ENCODE measurements around the gene TMEM175.

Gene TMEM175

GRCh38 chr4:886244-886643, 46.0 kb upstream of the TMEM175 start:
- no peak overlapping the region for H3K27ac ChIP-seq
- no peak for TF ChIP-seq CTCF (conservative IDR thresholded peaks at IDR 0.05)

DNA sequence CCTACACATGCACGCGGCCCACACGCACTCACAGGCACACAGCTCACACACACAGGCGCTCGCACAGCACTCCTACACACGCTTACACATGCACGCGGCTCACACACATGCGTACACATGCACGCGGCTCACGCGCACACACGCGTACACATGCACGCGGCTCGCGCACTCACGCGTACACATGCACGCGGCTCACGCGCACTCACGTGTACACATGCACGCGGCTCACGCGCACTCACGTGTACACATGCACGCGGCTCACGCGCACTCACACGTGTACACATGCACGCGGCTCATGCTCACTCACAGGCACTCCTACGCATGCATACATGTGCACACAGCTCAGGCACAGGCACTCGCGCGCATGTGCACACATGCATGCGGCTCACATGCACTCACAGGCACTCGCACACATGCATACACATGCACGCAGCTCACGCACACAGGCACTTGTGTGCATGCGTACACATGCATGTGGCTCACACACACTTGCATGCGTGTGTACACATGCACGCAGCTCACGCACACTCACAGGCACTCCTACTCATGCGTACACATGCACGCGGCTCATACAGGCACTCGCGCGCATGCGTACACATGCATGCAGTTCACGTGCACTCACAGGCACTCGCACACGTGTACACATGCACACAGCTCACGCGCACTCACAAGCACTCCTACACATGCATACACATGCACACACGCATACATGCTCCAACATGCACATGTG, 45.1 kb upstream of the TMEM175 start:
- H3K27ac ChIP-seq, result no peak overlapping the region
- TF ChIP-seq CTCF (conservative IDR thresholded peaks at IDR 0.05), result no peak

GRCh38 chr4:888029-888428, 44.2 kb upstream of the TMEM175 start:
- TF ChIP-seq CTCF (conservative IDR thresholded peaks at IDR 0.05), result no peak
- no peak overlapping the region for H3K27ac ChIP-seq

- H3K27ac ChIP-seq, result no peak overlapping the region
- TF ChIP-seq CTCF (conservative IDR thresholded peaks at IDR 0.05), result no peak
Observed at GRCh38 chr4:889516-889915, 42.7 kb upstream of the TMEM175 start.

- TF ChIP-seq CTCF (conservative IDR thresholded peaks at IDR 0.05), result no peak
- no peak overlapping the region for H3K27ac ChIP-seq
Observed at GRCh38 chr4:890036-890695, 42.1 kb upstream of the TMEM175 start.

- no peak overlapping the region for H3K27ac ChIP-seq
- 0 out of 2 replicates have a peak, but pooled peaks have one; percentile 27 for TF ChIP-seq CTCF (conservative IDR thresholded peaks at IDR 0.05)
Observed at GRCh38 chr4:891747-892146, 40.5 kb upstream of the TMEM175 start.

DNA sequence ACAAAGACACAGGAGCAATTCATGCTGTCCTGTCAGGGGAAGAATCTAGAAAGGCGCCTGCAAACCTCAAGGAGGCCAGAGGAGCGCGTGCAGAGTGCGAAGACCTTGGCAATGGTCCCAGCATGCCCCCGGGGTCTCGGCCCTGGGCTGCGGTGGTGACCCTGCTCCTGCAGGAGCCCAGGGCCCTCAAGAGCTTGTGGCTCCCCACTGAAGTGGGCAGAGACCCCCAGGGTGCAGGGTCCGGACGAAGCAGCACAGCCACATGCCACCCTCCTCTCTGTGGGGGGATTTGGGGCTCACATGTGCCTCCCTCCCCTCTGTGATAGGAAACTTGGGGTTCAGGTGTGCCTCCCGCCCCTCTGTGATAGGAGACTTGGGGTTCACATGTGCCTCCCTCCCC, 39.5 kb upstream of the TMEM175 start:
- H3K27ac ChIP-seq, result no peak overlapping the region
- no peak for TF ChIP-seq CTCF (conservative IDR thresholded peaks at IDR 0.05)
